Astrocyte (in vitro differentiated cells and primary cell): ENCODE results near the gene SHC1. TPM values are rescaled to one million over a fixed set of nuclear protein-coding genes. Genes with fewer than 3 reads are reported as not detected.

Experiments
- DNase-seq: peaks from one replicate; pipeline ENCODE4 v3.0.0-alpha.2; 2010; ENCODE audit warnings: low read depth
- FAIRE-seq: peaks from 2 replicates; lab custom pipeline; 2011; peaks lifted over from hg19 to GRCh38; lab: Jason Lieb, UNC
- H2AFZ ChIP-seq: 2 replicates; pipeline ENCODE4 v1.6.0; 2012; ENCODE audit warnings: low read depth, low read length, inconsistent platforms
- H3K27ac ChIP-seq: 2 replicates; pipeline ENCODE4 v1.5.1; 2011; ENCODE audit warnings: low read depth, low read length, inconsistent platforms
- H3K27me3 ChIP-seq: 2 replicates; pipeline ENCODE4 v1.6.0; 2011; ENCODE audit warnings: low read length, inconsistent platforms; ENCODE audit not compliant: insufficient read depth
- H3K36me3 ChIP-seq: 2 replicates; pipeline ENCODE4 v1.5.1; 2011; ENCODE audit warnings: low read length, inconsistent platforms; ENCODE audit not compliant: insufficient read depth
- H3K4me1 ChIP-seq: 2 replicates; pipeline ENCODE4 v1.5.1; 2011; ENCODE audit warnings: low read length, inconsistent platforms; ENCODE audit not compliant: insufficient read depth
- H3K4me2 ChIP-seq: 2 replicates; pipeline ENCODE4 v1.6.0; 2012; ENCODE audit warnings: low read length, inconsistent platforms
- H3K4me3 ChIP-seq: 2 replicates; pipeline ENCODE4 v1.5.1; 2011; ENCODE audit warnings: low read depth, mild to moderate bottlenecking, low read length, inconsistent platforms; ENCODE audit not compliant: insufficient read depth
- H3K79me2 ChIP-seq: 2 replicates; pipeline ENCODE4 v1.6.0; 2012; ENCODE audit warnings: mild to moderate bottlenecking, low read length, inconsistent platforms; ENCODE audit not compliant: insufficient read depth
- H3K9ac ChIP-seq: 2 replicates; pipeline ENCODE4 v1.6.0; 2012; ENCODE audit warnings: mild to moderate bottlenecking, low read length, inconsistent platforms
- H3K9me3 ChIP-seq: 2 replicates; pipeline ENCODE4 v1.5.1; 2012; ENCODE audit warnings: low read depth, mild to moderate bottlenecking, low read length, inconsistent platforms; ENCODE audit not compliant: insufficient read depth
- H4K20me1 ChIP-seq: 2 replicates; pipeline ENCODE4 v1.6.0; 2012; ENCODE audit warnings: low read length, inconsistent platforms; ENCODE audit not compliant: insufficient read depth
- H3K27ac Mint-ChIP-seq: one replicate; pipeline ENCODE4 v1.8.0; 2021; ENCODE audit warnings: mild to moderate bottlenecking, mixed read lengths; ENCODE audit not compliant: unreplicated experiment
- H3K27me3 Mint-ChIP-seq: one replicate; pipeline ENCODE4 v1.8.0; 2021; ENCODE audit warnings: low read depth, mixed read lengths; ENCODE audit not compliant: unreplicated experiment
- H3K36me3 Mint-ChIP-seq: one replicate; pipeline ENCODE4 v1.8.0; 2021; ENCODE audit warnings: low read depth, mixed read lengths; ENCODE audit not compliant: unreplicated experiment
- H3K4me1 Mint-ChIP-seq: one replicate; pipeline ENCODE4 v1.8.0; 2021; ENCODE audit warnings: low read depth, mixed read lengths; ENCODE audit not compliant: unreplicated experiment
- H3K4me3 Mint-ChIP-seq: one replicate; pipeline ENCODE4 v1.8.0; 2021; ENCODE audit warnings: mild to moderate bottlenecking, moderate library complexity, mixed read lengths; ENCODE audit not compliant: unreplicated experiment
- H3K9me3 Mint-ChIP-seq: one replicate; pipeline ENCODE4 v1.8.0; 2021; ENCODE audit warnings: mild to moderate bottlenecking, mixed read lengths; ENCODE audit not compliant: unreplicated experiment
- CTCF ChIP-seq: IDR thresholded peaks from 2 replicates; pipeline ENCODE4 v1.5.1; 2011; ENCODE audit warnings: low read depth, mild to moderate bottlenecking, inconsistent platforms, low read length, moderate library complexity; ENCODE audit not compliant: insufficient read depth
- EZH2 ChIP-seq: IDR thresholded peaks from 2 replicates; pipeline ENCODE4 v1.6.1; 2012; ENCODE audit warnings: mild to moderate bottlenecking, low read length, inconsistent platforms; ENCODE audit not compliant: insufficient read depth
- total RNA-seq: library from RNA; stranded (reverse); gene quantifications from 2 replicates; pipeline ENCODE4 v1.2.1, GENCODE V29; 2021

SHC1 gene
- total RNA-seq, 1 donor from 2014 or later = 397 TPM

- Histone ChIP-seq H3K4me2 (peak overlapping the region; percentile 92), H3K27ac (peak overlapping the region; percentile 65), H3K9me3 (no peaks in the 10 kb centered on the region), H3K4me1 (peaks cover 29% of the 10 kb centered on the region), H4K20me1 (peaks cover 2% of the 10 kb centered on the region), H3K36me3 (no peaks in the 10 kb centered on the region), H3K4me3 (peak overlapping the region; percentile 65), H3K79me2 (peaks cover 21% of the 10 kb centered on the region), H2AFZ (peak overlapping the region; percentile 68), H3K9ac (peak overlapping the region; percentile 78), H3K27me3 (no peaks in the 10 kb centered on the region)
- Mint-ChIP-seq H3K4me1 (peaks cover 20% of the 10 kb centered on the region), H3K27ac (peak overlapping the region; percentile 58), H3K36me3 (peaks cover 3% of the 10 kb centered on the region), H3K27me3 (no peaks in the 10 kb centered on the region), H3K9me3 (no peaks in the 10 kb centered on the region), H3K4me3 (peak overlapping the region; percentile 85)
- TF ChIP-seq CTCF (no peak), EZH2 (no peak)
- no peak for FAIRE-seq
- peak; percentile 89 for DNase-seq
These were observed 30.3 kb upstream of the SHC1 start for GRCh38 chr1:155000726-155001424.

GRCh38 chr1:155000411-155000725 lies 29.8 kb upstream of the SHC1 start:
- peaks cover 3% of the 10 kb centered on the region for H3K36me3 Mint-ChIP-seq
- peaks cover 20% of the 10 kb centered on the region for H3K4me1 Mint-ChIP-seq
- Histone ChIP-seq H3K4me1 (peaks cover 26% of the 10 kb centered on the region), H3K4me3 (peak overlapping the region; percentile 65), H3K4me2 (peak overlapping the region; percentile 92), H3K9me3 (no peaks in the 10 kb centered on the region), H3K9ac (peak overlapping the region; percentile 78), H3K27me3 (no peaks in the 10 kb centered on the region), H3K79me2 (peaks cover 20% of the 10 kb centered on the region), H4K20me1 (no peaks in the 10 kb centered on the region), H2AFZ (peak overlapping the region; percentile 29), H3K36me3 (no peaks in the 10 kb centered on the region), H3K27ac (peak overlapping the region; percentile 65)
- H3K27ac Mint-ChIP-seq = peak overlapping the region; percentile 93
- H3K4me3 Mint-ChIP-seq = peak overlapping the region; percentile 87
- no peaks in the 10 kb centered on the region for H3K9me3 Mint-ChIP-seq
- no peaks in the 10 kb centered on the region for H3K27me3 Mint-ChIP-seq
- FAIRE-seq (no peak), DNase-seq (no peak)
- TF ChIP-seq CTCF (no peak), EZH2 (no peak)
